H1 (cell line): ENCODE measurements around the gene ZNF860. TPM values are rescaled to one million over a fixed set of nuclear protein-coding genes. Genes with fewer than 3 reads are reported as not detected.

Source experiments
- CTCF ChIA-PET: fragments of 300-600 bp; sonication (Branson Sonifier 250); formaldehyde crosslinking; loops from one replicate; lab custom pipeline; 2021; ENCODE audit not compliant: partially characterized antibody; lab: Charles Lee
- POLR2A ChIA-PET: fragments of 300-600 bp; sonication (Branson Sonifier 250); formaldehyde crosslinking; loops from one replicate; lab custom pipeline; 2021; ENCODE audit warnings: inconsistent platforms; ENCODE audit not compliant: partially characterized antibody; lab: Charles Lee
- DNase-seq, 2 experiments: peaks; one replicate each; pipeline versions ENCODE4 v3.0.0 to v3.0.0-alpha.2; 2010 to 2022; ENCODE audit warnings: low spot score in 2 of 2, low read depth in 1 of 2, mixed read lengths in 1 of 2
- FAIRE-seq: peaks from 2 replicates; lab custom pipeline; 2011; peaks lifted over from hg19 to GRCh38; lab: Jason Lieb, UNC
- H2AFZ ChIP-seq: 2 replicates; pipeline ENCODE4 v1.8.1; 2012; ENCODE audit warnings: low read length, inconsistent platforms
- H2AK5ac ChIP-seq: 2 replicates; pipeline ENCODE4 v1.6.1; 2013; ENCODE audit warnings: low read depth, low read length
- H2BK120ac ChIP-seq: replicated peaks from 2 replicates; pipeline ENCODE3; 2013; ENCODE audit warnings: low read depth, low read length, inconsistent platforms
- H2BK12ac ChIP-seq: 2 replicates; pipeline ENCODE4 v1.6.1; 2013; ENCODE audit warnings: low read depth, low read length
- H2BK15ac ChIP-seq: 2 replicates; pipeline ENCODE4 v1.6.1; 2013; ENCODE audit warnings: low read length
- H2BK20ac ChIP-seq: 2 replicates; pipeline ENCODE4 v1.6.1; 2013; ENCODE audit warnings: low read length
- H2BK5ac ChIP-seq: 2 replicates; pipeline ENCODE4 v1.6.1; 2013; ENCODE audit warnings: low read depth, low read length
- H3K14ac ChIP-seq: 2 replicates; pipeline ENCODE4 v1.6.1; 2013; ENCODE audit warnings: inconsistent platforms; ENCODE audit not compliant: insufficient read length
- H3K18ac ChIP-seq: 2 replicates; pipeline ENCODE4 v1.6.1; 2013; ENCODE audit warnings: low read length; ENCODE audit errors: extremely low read depth
- H3K23ac ChIP-seq: 2 replicates; pipeline ENCODE4 v1.6.1; 2013; ENCODE audit warnings: inconsistent platforms; ENCODE audit not compliant: insufficient read length
- H3K23me2 ChIP-seq: 2 replicates; pipeline ENCODE4 v1.6.1; 2013; ENCODE audit warnings: low read depth, low read length
- H3K27ac ChIP-seq: 2 replicates; pipeline ENCODE4 v1.6.1; 2011; ENCODE audit warnings: low read depth, low read length, inconsistent platforms
- H3K27me3 ChIP-seq, 4 experiments: replicated peaks in 1 of 4; 1 replicate in 1 of 4; 2 replicates in 3 of 4; pipeline versions ENCODE4 v1.6.1 to v1.8.1; 2011 to 2013; ENCODE audit warnings: low read length in 3 of 4, mild to moderate bottlenecking in 3 of 4, inconsistent platforms in 2 of 4, mixed read lengths in 2 of 4, moderate library complexity in 1 of 4; ENCODE audit not compliant: control insufficient read depth in 3 of 4, insufficient read depth in 3 of 4; ENCODE audit errors: extremely low read depth in 1 of 4
- H3K36me3 ChIP-seq, 4 experiments: 2 replicates each; pipeline versions ENCODE4 v1.6.1 to v1.8.1; 2011 to 2013; ENCODE audit warnings: mild to moderate bottlenecking in 4 of 4, low read length in 3 of 4, moderate library complexity in 2 of 4, control low read depth in 1 of 4, inconsistent platforms in 1 of 4; ENCODE audit not compliant: insufficient read depth in 4 of 4, control insufficient read depth in 2 of 4
- H3K4ac ChIP-seq: replicated peaks from 2 replicates; pipeline ENCODE3; 2013; ENCODE audit warnings: low read length, low read depth, mixed read lengths, inconsistent platforms; ENCODE audit not compliant: insufficient read length
- H3K4me1 ChIP-seq, 4 experiments: replicated peaks in 1 of 4; 1 replicate in 1 of 4; 2 replicates in 3 of 4; pipeline versions ENCODE4 v1.6.1 to v1.8.1; 2011 to 2013; ENCODE audit warnings: low read length in 3 of 4, inconsistent platforms in 2 of 4, mixed read lengths in 1 of 4; ENCODE audit not compliant: insufficient read depth in 4 of 4, control insufficient read depth in 3 of 4
- H3K4me2 ChIP-seq, 2 experiments: 2 replicates each; pipeline versions ENCODE4 v1.6.1 to v1.8.1; 2011 to 2013; ENCODE audit warnings: low read depth in 2 of 2, low read length in 2 of 2, control low read depth in 1 of 2, inconsistent platforms in 1 of 2, mild to moderate bottlenecking in 1 of 2; ENCODE audit not compliant: insufficient read depth in 1 of 2
- H3K4me3 ChIP-seq, 4 experiments: fragments of 200-600, 300-600 bp in 1 of 4; sonication (generic), shearing (Covaris generic), sonication (Bioruptor Twin) in 1 of 4; 2 replicates each; pipeline versions ENCODE4 v1.5.1 to v1.8.1; 2011 to 2016; ENCODE audit warnings: low read length in 4 of 4, low read depth in 3 of 4, control low read depth in 2 of 4, inconsistent platforms in 2 of 4, mild to moderate bottlenecking in 2 of 4, mixed read lengths in 1 of 4, moderate library complexity in 1 of 4; ENCODE audit not compliant: insufficient read depth in 2 of 4; ENCODE audit errors: extremely low read depth in 1 of 4
- H3K56ac ChIP-seq: replicated peaks from 2 replicates; pipeline ENCODE3; 2013; ENCODE audit warnings: low read depth, mild to moderate bottlenecking, mixed read lengths, low read length, inconsistent platforms; ENCODE audit not compliant: insufficient read length
- H3K79me1 ChIP-seq: 2 replicates; pipeline ENCODE4 v1.6.1; 2013; ENCODE audit warnings: low read depth, low read length, control low read depth
- H3K79me2 ChIP-seq, 2 experiments: 2 replicates each; pipeline versions ENCODE4 v1.6.1 to v1.8.1; 2012 to 2013; ENCODE audit warnings: low read length in 2 of 2, mild to moderate bottlenecking in 2 of 2, inconsistent platforms in 1 of 2; ENCODE audit not compliant: insufficient read depth in 2 of 2, control insufficient read depth in 1 of 2
- H3K9ac ChIP-seq, 4 experiments: replicated peaks in 1 of 4; 1 replicate in 1 of 4; 2 replicates in 3 of 4; pipeline versions ENCODE4 v1.6.1 to v1.8.1; 2011 to 2013; ENCODE audit warnings: low read depth in 3 of 4, low read length in 3 of 4, control low read depth in 2 of 4, mild to moderate bottlenecking in 2 of 4, moderate library complexity in 2 of 4, inconsistent platforms in 1 of 4; ENCODE audit errors: extremely low read depth in 1 of 4
- H3K9me3 ChIP-seq, 2 experiments: 2 replicates each; pipeline versions ENCODE4 v1.6.1 to v1.8.1; 2012 to 2013; ENCODE audit warnings: mild to moderate bottlenecking in 2 of 2, moderate library complexity in 2 of 2, control low read depth in 1 of 2, inconsistent platforms in 1 of 2, low read depth in 1 of 2, low read length in 1 of 2, mixed read lengths in 1 of 2; ENCODE audit not compliant: insufficient read depth in 2 of 2
- H4K20me1 ChIP-seq, 2 experiments: replicated peaks in 1 of 2; 2 replicates each; pipeline versions ENCODE3 to v1.8.1; 2011 to 2013; ENCODE audit warnings: inconsistent platforms in 2 of 2, low read length in 2 of 2, mild to moderate bottlenecking in 1 of 2; ENCODE audit not compliant: insufficient read depth in 2 of 2, control insufficient read depth in 1 of 2
- H4K5ac ChIP-seq: 2 replicates; pipeline ENCODE4 v1.6.1; 2013; ENCODE audit warnings: low read length, low read depth, mixed read lengths, inconsistent platforms; ENCODE audit not compliant: insufficient read length
- H4K8ac ChIP-seq: 2 replicates; pipeline ENCODE4 v1.8.0; 2013; ENCODE audit warnings: mild to moderate bottlenecking, moderate library complexity, low read length, inconsistent platforms; ENCODE audit not compliant: insufficient read depth; ENCODE audit errors: extremely low read depth
- H4K91ac ChIP-seq: replicated peaks from 2 replicates; pipeline ENCODE3; 2013; ENCODE audit warnings: low read length, mixed read lengths, inconsistent platforms; ENCODE audit not compliant: insufficient read length
- CREB1 ChIP-seq: IDR thresholded peaks from 2 replicates; pipeline ENCODE4 v1.6.1; 2012; ENCODE audit warnings: inconsistent platforms
- EGR1 ChIP-seq: IDR thresholded peaks from 2 replicates; pipeline ENCODE4 v1.6.1; 2011; ENCODE audit warnings: low read depth, low read length, borderline replicate concordance
- GABPA ChIP-seq: IDR thresholded peaks from 2 replicates; pipeline ENCODE4 v1.6.1; 2011; ENCODE audit warnings: mild to moderate bottlenecking, low read length, moderate library complexity, borderline replicate concordance; ENCODE audit not compliant: insufficient read depth
- KDM1A ChIP-seq: fragments of 200-600, 300-600 bp; sonication (generic); IDR thresholded peaks from 2 replicates; pipeline ENCODE4 v1.7.1; 2016; ENCODE audit warnings: mild to moderate bottlenecking, low read length, borderline replicate concordance
- MAX ChIP-seq: IDR thresholded peaks from 2 replicates; pipeline ENCODE4 v1.6.1; 2012; ENCODE audit warnings: inconsistent platforms
- TEAD4 ChIP-seq: IDR thresholded peaks from 2 replicates; pipeline ENCODE4 v1.6.1; 2012; ENCODE audit warnings: low read depth, low read length, inconsistent platforms, mixed read lengths
- WGBS, 2 experiments: shearing (Covaris generic) in 1 of 2; methylation state at CpG; one replicate each; pipeline versions ENCODE4 v1.1.6 to v1.1.7; 2013 to 2015; ENCODE audit warnings: low lambda C conversion rate in 2 of 2, mixed read lengths in 2 of 2, inconsistent platforms in 1 of 2, low coverage in 1 of 2, missing lambda C conversion rate in 1 of 2; ENCODE audit not compliant: insufficient replicate concordance in 2 of 2, insufficient coverage in 1 of 2, insufficient read length in 1 of 2; ENCODE audit errors: extremely low coverage in 1 of 2, missing lambda C conversion rate in 1 of 2; 5-methylcytosine and 5-hydroxymethylcytosine counted together
- polyA plus RNA-seq, 7 experiments: library from polyadenylated mRNA; depleted of rRNA in 3 of 7; stranded (reverse) in 5 of 7; unstranded in 2 of 7; fragments of >200 nt in 5 of 7; fragments of 200-250 nt in 2 of 7; gene quantifications; 1 replicate in 5 of 7; 2 replicates in 1 of 7; 4 replicates in 1 of 7; pipeline versions ENCODE4 v1.2.1 to v1.2.3, GENCODE V29; 2011 to 2013; ENCODE audit warnings: missing spikeins in 2 of 7, mixed read lengths in 2 of 7
- total RNA-seq: library from RNA; stranded (reverse); fragmentation: NEBNext Ultra II Directional; extraction: Animal tissue kit (Norgen Biotek cat#: 25700); gene quantifications from 2 replicates; pipeline ENCODE4 v1.2.1, GENCODE V29; 2021

ZNF860 gene
- total and polyA plus RNA-seq, 2 of the 8 experiments (the other 6 are each of a cell fraction or from before 2014, with no cell fraction given), result 3.2 to 8.6 TPM

GRCh38 chr3:31932990-31933389, 48.6 kb upstream of the ZNF860 start:
- H3K4me3 ChIP-seq, result no peak overlapping the region
- H2BK5ac ChIP-seq, result peak overlapping the region; percentile 78
- no peaks in the 10 kb centered on the region for H4K20me1 ChIP-seq
- no peak overlapping the region for H3K4me2 ChIP-seq
- no peak overlapping the region for H3K56ac ChIP-seq
- no peak for DNase-seq
- H2BK12ac ChIP-seq, result peak overlapping the region; percentile 95
- peaks cover 6% of the 10 kb centered on the region; the same call in 1 of the 2 replicates for H3K79me1 ChIP-seq
- H3K23me2 ChIP-seq, result peaks cover under 1% of the 10 kb centered on the region; the same call in 1 of the 2 replicates
- H3K79me2 ChIP-seq, result peaks cover 6 to 85% of the 10 kb centered on the region in 2 experiments; a peak in 3 of 4 replicates
- CTCF ChIA-PET, result interaction anchor here (0.7 kb wide), 1 partner anchor 55 kb away, joined by 4 read pairs; no protein-coding TSS in a partner anchor
- no peak overlapping the region for H4K5ac ChIP-seq
- H4K91ac ChIP-seq, result no peak overlapping the region
- H3K9ac ChIP-seq, result no peak overlapping the region
- H2BK120ac ChIP-seq, result no peak overlapping the region
- WGBS, 2 experiments, result 91% methylated on average over 3 of the region's 3 CpGs; no CpG with 5 or more reads in 1 of the 2 experiments
- H3K27me3 ChIP-seq, result no peaks in the 10 kb centered on the region
- POLR2A ChIA-PET, result interaction anchor here (1.0 to 1.3 kb wide), 2 partner anchors 14 to 27 kb away, joined by 3 to 6 read pairs; no protein-coding TSS in a partner anchor
- no peak overlapping the region for H4K8ac ChIP-seq
- H2AK5ac ChIP-seq, result no peak overlapping the region; the same call in 1 of the 2 replicates
- H2AFZ ChIP-seq, result no peak overlapping the region
- no peaks in the 10 kb centered on the region for H3K9me3 ChIP-seq
- peaks cover 2 to 18% (median 7%) of the 10 kb centered on the region in 4 experiments; a peak in 5 of 7 replicates for H3K4me1 ChIP-seq
- H3K4ac ChIP-seq, result peak overlapping the region; percentile 75
- H3K14ac ChIP-seq, result no peak overlapping the region
- no peaks in the 10 kb centered on the region for H3K36me3 ChIP-seq
- no peak overlapping the region; the same call in 1 of the 2 replicates for H3K18ac ChIP-seq
- no peak overlapping the region for H2BK15ac ChIP-seq
- H3K23ac ChIP-seq, result no peak overlapping the region
- TF ChIP-seq MAX, result no peak
- no peak for TF ChIP-seq EGR1
- TF ChIP-seq KDM1A, result no peak
- no peak for TF ChIP-seq CREB1
- no peak for TF ChIP-seq TEAD4
- no peak for TF ChIP-seq GABPA
- no peak overlapping the region for H3K27ac ChIP-seq
- peak overlapping the region; percentile 80; the same call in 1 of the 2 replicates for H2BK20ac ChIP-seq
- no peak for FAIRE-seq
